ENCODE data around the gene ZMYND15.

ZMYND15 gene

GRCh38 chr17:4788807-4789700 lies 49.4 kb downstream of the ZMYND15 start, which contains the start of gene GLTPD2:
Gene GLTPD2, plus strand, starts transcription at chr17:4788964. Its CDS starts 48 bp downstream, at chr17:4789012.
- DNase-seq = no peak

- no peak for DNase-seq
These were observed 50.0 kb downstream of the ZMYND15 start for GRCh38 chr17:4789701-4789950.

- peak; percentile 80 for DNase-seq
These were observed 50.5 kb downstream of the ZMYND15 start for GRCh38 chr17:4789951-4790704.

- DNase-seq = no peak
These were observed 51.1 kb downstream of the ZMYND15 start for GRCh38 chr17:4790705-4791088.

GRCh38 chr17:4795168-4795567 lies 55.5 kb downstream of the ZMYND15 start:
- no peak for DNase-seq

Measured in CD4-positive, alpha-beta T cell treated with Interferon gamma for 1 hour (primary cell).